Fibroblast of skin of right biceps (primary cell): ENCODE measurements around the gene ARMC7.
A peak's percentile ranks its signal among the peaks of the same experiment; 100 is the strongest.
"Not testable (repeated sequence)": the region's sequence is repeated elsewhere in the genome, so short reads cannot be mapped to it uniquely, and the experiment has no call there.

ENCODE experiments used
- DNase-seq: peaks from one replicate; pipeline ENCODE4 v3.0.0-alpha.2; 2013

ARMC7 gene

GRCh38 chr17:75109407-75110233 is at the start of gene ARMC7:
Gene ARMC7 (plus strand): TSS chr17:75109969. CDS start chr17:75110289, 320 bp downstream.
- peak; percentile 80 for DNase-seq

DNA sequence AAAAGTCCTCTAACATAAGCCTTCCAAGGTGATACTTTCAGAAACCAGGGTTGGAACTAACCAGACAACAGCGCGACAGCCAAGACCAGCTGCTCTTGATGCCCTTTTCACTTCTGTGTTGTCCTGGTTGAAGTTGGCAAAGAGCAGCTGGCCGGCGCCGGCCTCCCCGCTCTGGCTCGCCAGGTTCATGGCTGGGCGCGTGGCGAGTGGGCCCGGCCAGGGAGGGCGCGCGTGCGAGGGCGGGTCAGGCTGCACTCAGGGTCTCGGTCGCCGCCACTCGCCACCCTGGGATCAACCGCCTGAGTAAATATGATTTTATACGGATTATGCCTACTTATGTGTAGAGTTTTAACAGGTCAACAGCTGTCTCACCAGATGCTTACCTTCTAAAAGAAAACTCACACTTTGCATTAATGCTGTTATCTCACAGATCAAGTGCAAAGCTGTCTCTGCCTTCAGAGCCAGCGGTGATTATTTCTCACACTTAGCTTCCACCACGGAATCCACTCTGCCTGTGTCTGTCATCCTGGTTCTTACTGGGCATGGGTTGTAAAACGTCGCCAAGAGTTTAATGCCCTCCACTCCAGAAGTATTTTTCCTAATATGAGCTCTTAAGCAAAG is 49.2 kb upstream of the ARMC7 start:
- no peak for DNase-seq

GRCh38 chr17:75061055-75061438 is 48.7 kb upstream of the ARMC7 start:
- no peak for DNase-seq

DNA sequence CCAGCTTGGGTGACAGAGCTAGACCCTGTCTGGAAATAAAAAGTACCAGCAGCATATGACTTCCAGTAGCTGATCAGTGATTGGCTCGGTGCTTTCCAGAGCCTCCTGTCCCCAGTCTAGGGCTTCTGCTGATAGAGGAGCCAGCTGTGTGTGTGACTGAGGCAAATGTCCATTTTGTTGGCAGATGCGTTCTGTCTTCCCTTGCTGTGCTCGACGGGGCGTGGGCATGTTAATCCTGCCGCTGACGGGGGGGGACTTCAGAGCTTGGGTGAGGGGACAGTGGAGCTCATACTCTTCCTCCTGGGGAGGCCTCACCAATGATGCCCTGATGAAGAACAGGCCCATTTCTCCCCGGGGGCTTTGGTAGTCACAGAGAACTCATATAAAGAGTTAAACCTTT is 48.2 kb upstream of the ARMC7 start:
- no peak for DNase-seq

DNA sequence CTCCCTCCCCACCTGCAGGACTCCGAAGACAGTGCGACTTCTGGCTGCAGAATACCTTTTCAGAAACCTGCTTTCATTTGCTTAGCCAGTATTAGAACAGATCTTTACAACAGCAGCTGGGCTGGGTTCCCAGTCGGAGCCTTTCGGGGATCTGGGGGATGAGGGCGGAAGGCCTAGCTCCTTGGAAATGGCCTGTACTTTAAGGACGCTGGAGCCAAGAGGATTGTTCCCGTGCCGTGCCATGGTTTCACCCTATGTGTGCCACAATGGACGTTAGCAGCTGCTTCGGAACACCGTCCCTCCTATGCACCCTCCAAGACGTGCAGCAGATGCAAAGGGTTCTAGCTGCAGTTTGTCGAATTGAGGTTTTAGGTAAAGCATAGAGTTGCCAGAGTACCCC is 46.6 kb upstream of the ARMC7 start:
- no peak for DNase-seq

DNA sequence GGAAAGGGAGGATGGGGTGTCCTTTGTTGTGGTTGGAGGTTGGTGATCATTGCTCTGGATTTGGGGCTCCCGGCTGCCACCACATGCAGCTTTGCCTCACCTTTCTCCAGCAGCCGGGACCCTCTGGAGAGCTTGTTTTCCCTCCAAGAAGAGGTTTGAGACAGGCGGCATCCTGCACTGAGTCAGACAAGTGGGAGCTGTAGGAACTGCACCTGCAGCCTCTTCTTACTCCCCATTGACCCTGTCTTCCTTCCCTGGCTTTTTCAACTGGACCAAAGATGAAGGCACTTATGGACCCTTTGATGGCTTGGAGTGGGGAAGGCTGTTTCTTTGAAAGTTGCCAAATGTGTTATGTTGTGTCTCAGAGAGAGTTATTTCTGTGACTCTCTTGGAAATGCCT is 46.1 kb upstream of the ARMC7 start:
- no peak for DNase-seq

GRCh38 chr17:75064040-75064439 is 45.7 kb upstream of the ARMC7 start:
- no peak for DNase-seq

DNA sequence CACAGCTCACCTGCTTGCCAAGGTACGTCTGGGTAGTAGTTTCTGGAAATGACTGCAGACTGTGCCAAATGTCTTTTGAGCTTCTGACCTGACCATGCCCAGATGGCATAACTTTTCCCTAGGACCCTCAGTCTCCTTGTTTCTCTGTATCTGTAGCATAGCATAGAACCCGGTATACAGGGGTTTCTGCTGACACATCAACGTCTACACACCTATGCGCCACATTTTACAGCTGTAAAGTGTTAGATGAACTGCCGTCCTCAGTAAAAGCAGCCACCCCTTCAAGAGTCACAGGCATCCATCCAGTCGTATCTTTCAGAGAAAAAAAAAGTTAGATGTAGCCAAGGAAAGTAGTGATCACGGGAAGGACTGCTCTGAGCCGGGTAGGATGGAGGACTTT is 45.3 kb upstream of the ARMC7 start:
- DNase-seq = no peak

GRCh38 chr17:75064867-75065561 is 44.8 kb upstream of the ARMC7 start:
- no peak for DNase-seq

DNA sequence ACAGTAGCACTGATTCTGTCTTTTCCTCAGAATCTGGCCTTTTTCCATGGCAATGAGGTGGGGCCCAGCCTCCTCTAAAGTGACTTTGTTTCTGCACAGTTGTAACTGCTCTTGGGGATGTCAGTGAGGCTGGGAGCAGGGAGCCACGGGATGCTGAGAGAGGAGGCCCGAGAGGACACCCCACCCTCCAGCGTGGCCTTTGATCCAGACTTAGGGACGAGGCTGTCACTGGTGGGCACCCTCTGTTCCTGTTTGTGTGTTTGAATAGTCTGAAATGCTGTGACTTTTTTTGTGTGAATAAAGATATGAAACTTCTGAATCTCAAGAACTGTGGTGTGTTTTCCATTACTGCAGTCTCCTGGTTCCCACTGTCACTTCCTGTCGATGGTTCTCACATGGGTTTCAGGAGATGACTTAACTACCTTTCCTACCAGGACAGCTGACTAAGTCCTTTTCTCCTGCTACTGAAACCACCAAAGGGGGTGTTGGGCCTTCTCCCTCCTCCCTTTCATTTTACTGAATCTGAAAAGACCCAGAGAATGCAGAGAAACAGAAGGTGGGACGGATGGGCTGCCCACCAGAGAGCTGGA is 44.1 kb upstream of the ARMC7 start:
- DNase-seq = peak; percentile 60

GRCh38 chr17:75067856-75068255 is 41.9 kb upstream of the ARMC7 start:
- DNase-seq = no peak

DNA sequence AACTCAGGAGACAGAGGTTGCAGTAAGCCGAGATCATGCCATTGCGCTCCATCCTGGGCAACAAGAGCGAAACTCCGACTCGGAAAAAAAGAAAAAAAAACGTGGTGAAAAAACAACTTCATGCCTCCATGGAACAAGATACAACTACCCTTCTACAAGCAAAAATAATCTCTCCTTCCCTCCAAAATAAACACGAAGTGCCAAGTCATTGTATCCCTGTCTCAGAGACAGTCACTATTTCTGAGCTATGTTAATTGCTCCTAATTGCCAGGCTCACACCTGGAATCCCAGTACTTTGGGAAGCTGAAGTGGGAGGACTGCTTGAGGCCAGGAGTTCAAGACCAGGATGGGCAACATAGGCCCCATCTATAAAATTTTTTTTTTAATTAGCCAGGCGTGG is 41.0 kb upstream of the ARMC7 start:
- no peak for DNase-seq

GRCh38 chr17:75069783-75070182 is 40.0 kb upstream of the ARMC7 start:
- DNase-seq = peak; percentile 26

- DNase-seq = not testable (repeated sequence)
Observed at GRCh38 chr17:75071478-75072271, 38.1 kb upstream of the ARMC7 start.

DNA sequence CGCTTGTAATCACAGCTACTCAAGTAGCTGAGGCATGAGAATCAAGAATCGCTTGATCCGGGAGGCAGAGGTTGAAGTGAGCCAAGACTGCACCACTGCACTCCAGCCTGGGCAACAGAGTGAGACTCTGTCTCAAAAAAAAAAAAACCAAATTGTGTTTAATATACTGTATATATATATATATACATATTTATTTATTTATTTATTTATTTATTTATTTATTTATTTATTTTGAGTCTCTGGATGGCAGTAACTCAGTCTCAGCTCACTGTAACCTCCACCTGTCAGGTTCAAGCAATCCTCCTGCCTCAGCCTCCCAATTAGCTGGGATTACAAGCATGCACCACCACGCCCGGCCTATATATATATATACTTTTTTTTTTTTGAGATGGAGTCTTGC is 36.9 kb upstream of the ARMC7 start:
- DNase-seq = not testable (repeated sequence)

GRCh38 chr17:75073618-75074047 is 36.1 kb upstream of the ARMC7 start:
- peak; percentile 22 for DNase-seq

GRCh38 chr17:75074532-75074931 is 35.2 kb upstream of the ARMC7 start:
- no peak for DNase-seq

DNA sequence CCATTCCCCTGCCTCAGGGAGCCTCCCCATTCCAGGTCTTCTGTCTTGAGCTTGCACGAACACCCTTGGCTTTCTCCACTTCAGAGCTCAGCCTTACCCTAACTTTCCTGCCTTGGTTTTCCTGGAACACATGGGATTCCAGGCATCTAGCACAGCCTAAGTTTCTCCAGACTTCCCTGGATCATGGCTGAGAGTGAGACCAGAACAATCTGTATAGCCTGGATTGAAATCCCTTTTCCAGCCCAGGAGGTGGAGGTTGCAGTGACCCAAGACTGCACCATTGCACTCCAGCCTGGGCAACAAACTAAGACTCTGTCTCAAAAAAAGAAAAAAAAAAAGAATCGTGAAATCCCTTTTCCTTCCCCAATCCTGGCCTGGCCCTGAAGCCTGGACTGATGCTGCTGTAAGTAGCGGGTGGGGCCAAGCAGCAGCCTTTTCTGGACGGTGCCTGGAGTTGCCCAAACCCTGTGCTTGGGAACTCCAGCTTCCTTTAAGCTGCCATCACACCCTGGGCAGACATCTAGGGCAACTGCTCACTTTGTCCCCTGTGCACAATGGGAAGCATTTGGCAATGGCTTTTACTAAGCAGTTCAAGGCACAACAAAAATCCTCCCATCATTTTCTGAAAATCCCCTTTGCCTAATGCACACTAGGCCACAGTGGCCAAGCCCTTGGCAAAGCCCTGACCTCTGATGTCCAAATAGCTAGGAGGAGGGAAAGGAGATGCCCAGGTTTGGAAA is 34.0 kb upstream of the ARMC7 start:
- no peak for DNase-seq

- no peak for DNase-seq
Observed at GRCh38 chr17:75077072-75077495, 32.7 kb upstream of the ARMC7 start.

- peak; percentile 46 for DNase-seq
Observed at GRCh38 chr17:75077496-75078283, 32.1 kb upstream of the ARMC7 start.
